Pancreas (tissue), 10 donors: ENCODE data around the gene FUOM. TPM values are rescaled to one million over a fixed set of nuclear protein-coding genes. Genes with fewer than 3 reads are reported as not detected.

ENCODE experiments used
- ATAC-seq, 4 donors: fragments of 200-7000 bp; cut with Tn5 transposase; one replicate each; pipeline versions ENCODE4 v1.8.0 to v1.9.1; 2020; ENCODE audit warnings: mild to moderate bottlenecking in 4 of 4, moderate library complexity in 4 of 4
- DNase-seq, 6 donors: peaks; one replicate each; pipeline ENCODE4 v3.0.0-alpha.2; 2020
- FAIRE-seq: peaks from 2 replicates; lab custom pipeline; 2012; peaks lifted over from hg19 to GRCh38; lab: Jason Lieb, UNC
- H3K27ac ChIP-seq, 4 donors: fragments of 200-600 bp; sonication (generic); 1 replicate in 3 of 4; 2 replicates in 1 of 4; pipeline versions ENCODE4 v1.5.0 to v1.8.0; 2020
- H3K27me3 ChIP-seq, 4 donors: fragments of 200-600 bp; one replicate each; pipeline ENCODE4 v1.8.0; 2021
- H3K36me3 ChIP-seq, 3 donors: fragments of 200-600 bp; sonication (generic) in 1 of 3; one replicate each; pipeline versions ENCODE4 v1.5.0 to v1.8.0; 2020 to 2021
- H3K4me1 ChIP-seq, 3 donors: fragments of 200-600 bp; one replicate each; pipeline ENCODE4 v1.8.0; 2021
- H3K4me3 ChIP-seq, 4 donors: fragments of 200-600 bp; sonication (generic) in 2 of 4; one replicate each; pipeline versions ENCODE4 v1.5.0 to v1.8.0; 2020 to 2021
- H3K9me3 ChIP-seq, 4 donors: fragments of 200-600 bp; one replicate each; pipeline ENCODE4 v1.8.0; 2021
- WGBS, 2 donors: extraction: QIAGEN DNeasy Blood & Tissue Kit; methylation state at CpG; one replicate each; pipeline ENCODE4 v1.1.7; 2013; 5-methylcytosine and 5-hydroxymethylcytosine counted together
- intact Hi-C, 3 donors: fragments of 100-400 bp; cut with DNase I; formaldehyde crosslinking; loops; one replicate each; pipeline versions ENCODE4 v1.11.1 to v1.14.2; 2022
- polyA plus RNA-seq, 2 donors: library from polyadenylated mRNA; stranded (reverse); fragments of 200-250 nt; gene quantifications; one replicate each; pipeline ENCODE4 v1.2.3, GENCODE V29; 2013
- total RNA-seq, 6 donors: library from RNA; stranded (reverse); fragmentation: NEBNext Ultra II Directional in 4 of 6; extraction: Animal tissue kit (Norgen Biotek cat#: 25700) in 4 of 6; gene quantifications; one replicate each; pipeline versions ENCODE4 v1.2.1 to v1.2.4, GENCODE V29; 2021 to 2023
- TF ChIP-seq, protein P1 (sequence below), 4 donors: fragments of 200-600 bp; sonication (generic) in 3 of 4; IDR thresholded peaks; one replicate each; pipeline versions ENCODE4 v1.5.0 to v1.8.0; 2021; ENCODE audit warnings: antibody characterized with exemption in 4 of 4
- donor health status: healthy with polysubstance abuse.
- donor health status: DM: no; HTN: no; CAD: no; lungs with moderate emphysema.
- donor health status: DM: no; HTN: no; CAD: no.
- donor health status: control.
- donor health status: control.
- donor health status: Bipolar disorder and iron deficiency.
- donor health status: DM: yes; HTN: yes; CAD: no.
- donor health status: DM: no; HTN: no; CAD: no.
- donor health status: DM: no; HTN: no; CAD: no.
- donor health status: DM: yes; HTN: yes; CAD: no.

The FUOM gene
- total and polyA plus RNA-seq, 8 donors: 6.3 to 19.2 (median 10.3) TPM

DNA sequence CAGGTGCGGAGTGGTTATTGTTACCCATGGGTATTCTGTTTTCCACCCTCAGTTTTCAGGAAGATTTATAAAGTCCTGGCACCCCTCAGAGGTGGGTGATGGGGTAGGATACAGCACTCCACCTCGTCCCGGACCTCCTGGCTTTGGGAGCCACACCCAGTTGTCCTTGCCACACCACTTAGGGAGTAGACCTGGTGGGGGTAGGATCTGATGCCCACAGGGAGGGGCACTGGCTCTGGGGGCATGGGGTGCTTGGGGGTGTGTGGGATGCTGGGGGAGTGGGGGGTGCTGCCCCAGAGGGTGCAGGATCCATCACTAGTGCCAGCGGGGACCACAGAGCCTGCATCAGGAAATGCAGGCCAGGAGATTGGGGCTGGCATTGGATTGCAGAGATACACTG lies 44.6 kb downstream of the FUOM start:
- WGBS, 2 donors: 61 to 73% methylated on average over 4 of the region's 4 CpGs
- intact Hi-C loops: no loop called here
- Histone ChIP-seq H3K36me3 (peaks cover 0 to 11% (median 4%) of the 10 kb centered on the region in 3 donors), H3K9me3 (no peaks in the 10 kb centered on the region), H3K27ac (no peak overlapping the region), H3K27me3 (no peaks in the 10 kb centered on the region), H3K4me3 (no peak overlapping the region), H3K4me1 (peaks cover 3 to 6% (median 6%) of the 10 kb centered on the region in 3 donors)
- FAIRE-seq (no peak), ATAC-seq (no peak), DNase-seq (peak in 2 of 6 donors; percentile 21 to 41)
- TF ChIP-seq, protein P1, sequence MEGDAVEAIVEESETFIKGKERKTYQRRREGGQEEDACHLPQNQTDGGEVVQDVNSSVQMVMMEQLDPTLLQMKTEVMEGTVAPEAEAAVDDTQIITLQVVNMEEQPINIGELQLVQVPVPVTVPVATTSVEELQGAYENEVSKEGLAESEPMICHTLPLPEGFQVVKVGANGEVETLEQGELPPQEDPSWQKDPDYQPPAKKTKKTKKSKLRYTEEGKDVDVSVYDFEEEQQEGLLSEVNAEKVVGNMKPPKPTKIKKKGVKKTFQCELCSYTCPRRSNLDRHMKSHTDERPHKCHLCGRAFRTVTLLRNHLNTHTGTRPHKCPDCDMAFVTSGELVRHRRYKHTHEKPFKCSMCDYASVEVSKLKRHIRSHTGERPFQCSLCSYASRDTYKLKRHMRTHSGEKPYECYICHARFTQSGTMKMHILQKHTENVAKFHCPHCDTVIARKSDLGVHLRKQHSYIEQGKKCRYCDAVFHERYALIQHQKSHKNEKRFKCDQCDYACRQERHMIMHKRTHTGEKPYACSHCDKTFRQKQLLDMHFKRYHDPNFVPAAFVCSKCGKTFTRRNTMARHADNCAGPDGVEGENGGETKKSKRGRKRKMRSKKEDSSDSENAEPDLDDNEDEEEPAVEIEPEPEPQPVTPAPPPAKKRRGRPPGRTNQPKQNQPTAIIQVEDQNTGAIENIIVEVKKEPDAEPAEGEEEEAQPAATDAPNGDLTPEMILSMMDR (IDR thresholded peaks at IDR 0.05): no peak

DNA sequence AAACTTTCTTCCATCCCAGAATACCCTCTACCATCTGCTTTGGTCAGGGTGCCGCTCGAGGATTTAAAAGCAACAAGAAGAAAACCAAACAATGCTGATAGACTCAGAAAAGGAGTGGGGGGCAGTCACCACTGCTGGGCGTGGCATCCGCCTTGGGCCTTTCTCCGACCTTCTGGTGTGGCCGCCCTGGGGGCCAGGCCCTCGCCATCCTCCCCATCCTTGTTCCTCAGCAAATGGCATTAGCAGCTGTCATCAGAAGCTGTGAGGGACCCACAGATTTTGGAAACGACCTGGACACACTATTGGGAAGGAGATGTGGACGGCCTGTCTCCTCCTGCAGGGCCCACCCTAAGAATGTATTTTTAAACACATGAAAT lies 45.1 kb downstream of the FUOM start:
- intact Hi-C loops: no loop called here
- TF ChIP-seq, protein P1 (IDR thresholded peaks at IDR 0.05): no peak

GRCh38 chr10:133312016-133312768 lies 45.6 kb downstream of the FUOM start:
- DNase-seq (peak in 1 of 6 donors; percentile 22), ATAC-seq (no peak), FAIRE-seq (no peak)
- WGBS, 2 donors: 90 to 93% methylated on average over 23 of the region's 23 CpGs
- intact Hi-C loops: no loop called here
- H3K36me3 ChIP-seq: peaks cover 0 to 11% (median 4%) of the 10 kb centered on the region in 3 donors
- H3K4me3 ChIP-seq: no peak overlapping the region
- H3K4me1 ChIP-seq: peaks cover 7 to 11% (median 10%) of the 10 kb centered on the region in 3 donors
- no peaks in the 10 kb centered on the region for H3K9me3 ChIP-seq
- TF ChIP-seq, protein P1 (IDR thresholded peaks at IDR 0.05): no peak
- no peaks in the 10 kb centered on the region for H3K27me3 ChIP-seq
- no peak overlapping the region for H3K27ac ChIP-seq

More for the DNA sequence above, 45.1 kb downstream of the FUOM start:
- H3K4me3 ChIP-seq: no peak overlapping the region
- H3K9me3 ChIP-seq: no peaks in the 10 kb centered on the region
- no peaks in the 10 kb centered on the region for H3K27me3 ChIP-seq
- WGBS, 2 donors: 83 to 92% methylated on average over 9 of the region's 9 CpGs
- DNase-seq: peak in 1 of 6 donors; percentile 16
- peaks cover 3 to 6% (median 6%) of the 10 kb centered on the region in 3 donors for H3K4me1 ChIP-seq
- no peak for ATAC-seq
- H3K27ac ChIP-seq: no peak overlapping the region
- peaks cover 0 to 11% (median 4%) of the 10 kb centered on the region in 3 donors for H3K36me3 ChIP-seq
- FAIRE-seq: no peak

DNA sequence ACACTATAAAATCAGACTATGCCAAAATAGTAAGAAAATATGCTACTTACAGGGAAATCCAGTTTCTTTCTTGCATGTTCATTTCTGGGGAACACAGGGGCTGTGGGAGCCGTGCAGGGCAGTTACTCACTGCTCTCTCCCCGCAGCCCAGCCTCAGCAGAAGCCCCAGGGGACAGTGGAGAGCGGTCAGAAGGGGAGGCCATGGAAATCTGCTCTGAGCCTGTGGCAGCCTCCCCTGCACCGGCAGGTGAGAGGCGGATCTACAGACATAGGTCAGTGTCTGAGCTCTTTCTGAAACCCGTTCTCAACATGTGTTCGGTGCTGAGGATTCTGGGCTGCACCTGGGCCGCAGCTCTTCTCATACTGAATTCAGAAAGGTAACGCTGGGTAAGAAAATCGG lies 46.2 kb downstream of the FUOM start:
- peak in 2 of 6 donors; percentile 15 to 28 for DNase-seq
- H3K27me3 ChIP-seq: no peaks in the 10 kb centered on the region
- H3K4me3 ChIP-seq: no peak overlapping the region
- peaks cover 0 to 11% (median 4%) of the 10 kb centered on the region in 3 donors for H3K36me3 ChIP-seq
- WGBS, 2 donors: 92% methylated on average over 10 of the region's 10 CpGs
- H3K27ac ChIP-seq: no peak overlapping the region
- intact Hi-C loops: no loop called here
- H3K4me1 ChIP-seq: peaks cover 10 to 17% (median 15%) of the 10 kb centered on the region in 3 donors
- ATAC-seq: no peak
- TF ChIP-seq, protein P1 (IDR thresholded peaks at IDR 0.05): no peak
- no peak for FAIRE-seq
- no peaks in the 10 kb centered on the region for H3K9me3 ChIP-seq

GRCh38 chr10:133310789-133311188 lies 47.0 kb downstream of the FUOM start:
- no peaks in the 10 kb centered on the region for H3K9me3 ChIP-seq
- peak in 1 of 6 donors; percentile 9 for DNase-seq
- H3K36me3 ChIP-seq: peaks cover 0 to 11% (median 4%) of the 10 kb centered on the region in 3 donors
- intact Hi-C loops: no loop called here
- TF ChIP-seq, protein P1 (IDR thresholded peaks at IDR 0.05): no peak
- 94 to 97% methylated on average over 8 of the region's 8 CpGs for WGBS, 2 donors
- peaks cover 10 to 20% (median 15%) of the 10 kb centered on the region in 3 donors for H3K4me1 ChIP-seq
- H3K4me3 ChIP-seq: no peak overlapping the region
- no peak for ATAC-seq
- H3K27me3 ChIP-seq: no peaks in the 10 kb centered on the region
- no peak for FAIRE-seq
- no peak overlapping the region for H3K27ac ChIP-seq
